Measurements from ENCODE around the gene MRPL28.
"Not testable (repeated sequence)": the region's sequence is repeated elsewhere in the genome, so short reads cannot be mapped to it uniquely, and the experiment has no call there.

- TF ChIP-seq POLR2AphosphoS5 (IDR thresholded peaks at IDR 0.05; ENCODE audit: borderline replicate concordance, low read depth, low read length); FOXP2 (optimal IDR thresholded peaks at IDR 0.05; ENCODE audit: control extremely low read depth, extremely low read length, insufficient read depth): not testable (repeated sequence)
These were observed 17.7 kb upstream of the MRPL28 start for GRCh38 chr16:387761-388666.
